Mucosa of stomach (tissue), 1 donor: Measurements from ENCODE around the gene TBL1X.
"Not testable (repeated sequence)": the region's sequence is repeated elsewhere in the genome, so short reads cannot be mapped to it uniquely, and the experiment has no call there.

Experiments used
- H3K27me3 ChIP-seq: one replicate; pipeline ENCODE4 v1.7.0; 2013; ENCODE audit warnings: mild to moderate bottlenecking, low read length; ENCODE audit not compliant: control insufficient read depth, insufficient read depth
- H3K36me3 ChIP-seq: one replicate; pipeline ENCODE4 v1.7.0; 2013; ENCODE audit warnings: low read length; ENCODE audit not compliant: control insufficient read depth, insufficient read depth
- H3K4me1 ChIP-seq: one replicate; pipeline ENCODE4 v1.7.0; 2013; ENCODE audit warnings: mild to moderate bottlenecking, low read length; ENCODE audit not compliant: control insufficient read depth, insufficient read depth
- H3K4me3 ChIP-seq: one replicate; pipeline ENCODE4 v1.7.0; 2013; ENCODE audit warnings: low read length
- H3K9ac ChIP-seq: one replicate; pipeline ENCODE4 v1.7.0; 2013; ENCODE audit warnings: mild to moderate bottlenecking, low read length, moderate library complexity
- H3K9me3 ChIP-seq: one replicate; pipeline ENCODE4 v1.7.0; 2013; ENCODE audit warnings: mild to moderate bottlenecking, low read length, moderate library complexity; ENCODE audit not compliant: control insufficient read depth
- donor health status: Pancreatic carcinoma.

TBL1X gene

GRCh38 chrX:9529223-9529622 is 64.4 kb downstream of the TBL1X start:
- H3K36me3 ChIP-seq: no peaks in the 10 kb centered on the region
- H3K4me3 ChIP-seq: no peak overlapping the region
- H3K9me3 ChIP-seq: no peaks in the 10 kb centered on the region
- no peaks in the 10 kb centered on the region for H3K27me3 ChIP-seq
- no peak overlapping the region for H3K9ac ChIP-seq
- H3K4me1 ChIP-seq: no peaks in the 10 kb centered on the region

GRCh38 chrX:9530848-9531274 is 66.0 kb downstream of the TBL1X start:
- no peaks in the 10 kb centered on the region for H3K36me3 ChIP-seq
- no peaks in the 10 kb centered on the region for H3K27me3 ChIP-seq
- H3K9me3 ChIP-seq: no peaks in the 10 kb centered on the region
- no peak overlapping the region for H3K4me3 ChIP-seq
- no peak overlapping the region for H3K9ac ChIP-seq
- H3K4me1 ChIP-seq: no peaks in the 10 kb centered on the region

- H3K9ac ChIP-seq: no peak overlapping the region
- H3K9me3 ChIP-seq: no peaks in the 10 kb centered on the region
- H3K4me3 ChIP-seq: no peak overlapping the region
- no peaks in the 10 kb centered on the region for H3K4me1 ChIP-seq
- no peaks in the 10 kb centered on the region for H3K27me3 ChIP-seq
- no peaks in the 10 kb centered on the region for H3K36me3 ChIP-seq
Observed at GRCh38 chrX:9532349-9532748, 67.5 kb downstream of the TBL1X start.

GRCh38 chrX:9533611-9534010 is 68.8 kb downstream of the TBL1X start:
- H3K4me1 ChIP-seq: peaks cover 6% of the 10 kb centered on the region

GRCh38 chrX:9534686-9535085 is 69.8 kb downstream of the TBL1X start:
- peaks cover 15% of the 10 kb centered on the region for H3K4me1 ChIP-seq
- no peak overlapping the region for H3K9ac ChIP-seq
- no peak overlapping the region for H3K4me3 ChIP-seq
- H3K27me3 ChIP-seq: no peaks in the 10 kb centered on the region
- H3K36me3 ChIP-seq: no peaks in the 10 kb centered on the region
- H3K9me3 ChIP-seq: no peaks in the 10 kb centered on the region

More at GRCh38 chrX:9533611-9534010, 68.8 kb downstream of the TBL1X start:
- Histone ChIP-seq H3K9ac (no peak overlapping the region), H3K9me3 (no peaks in the 10 kb centered on the region), H3K27me3 (no peaks in the 10 kb centered on the region), H3K4me3 (no peak overlapping the region), H3K36me3 (no peaks in the 10 kb centered on the region)

- Histone ChIP-seq H3K27me3 (no peaks in the 10 kb centered on the region), H3K36me3 (no peaks in the 10 kb centered on the region), H3K4me1 (peaks cover 15% of the 10 kb centered on the region), H3K4me3 (no peak overlapping the region), H3K9me3 (no peaks in the 10 kb centered on the region), H3K9ac (no peak overlapping the region)
Observed at GRCh38 chrX:9535101-9535500, 70.2 kb downstream of the TBL1X start.

GRCh38 chrX:9536156-9536555 is 71.3 kb downstream of the TBL1X start:
- not testable (repeated sequence) for H3K36me3 ChIP-seq, H3K9ac ChIP-seq, H3K9me3 ChIP-seq, H3K4me3 ChIP-seq, H3K27me3 ChIP-seq
- peaks cover 15% of the 10 kb centered on the region for H3K4me1 ChIP-seq

GRCh38 chrX:9537781-9538180 is 72.9 kb downstream of the TBL1X start:
- H3K4me1 ChIP-seq: peaks cover 15% of the 10 kb centered on the region
- H3K4me3 ChIP-seq: no peak overlapping the region
- no peaks in the 10 kb centered on the region for H3K27me3 ChIP-seq
- H3K9me3 ChIP-seq: no peaks in the 10 kb centered on the region
- no peak overlapping the region for H3K9ac ChIP-seq
- H3K36me3 ChIP-seq: no peaks in the 10 kb centered on the region

GRCh38 chrX:9538544-9539045 is 73.7 kb downstream of the TBL1X start:
- Histone ChIP-seq H3K4me1 (peaks cover 15% of the 10 kb centered on the region), H3K27me3 (no peaks in the 10 kb centered on the region), H3K4me3 (no peak overlapping the region), H3K9ac (no peak overlapping the region), H3K9me3 (no peaks in the 10 kb centered on the region), H3K36me3 (no peaks in the 10 kb centered on the region)

GRCh38 chrX:9539605-9540387 is 74.9 kb downstream of the TBL1X start:
- H3K4me1 ChIP-seq: peaks cover 15% of the 10 kb centered on the region
- no peaks in the 10 kb centered on the region for H3K9me3 ChIP-seq
- H3K4me3 ChIP-seq: no peak overlapping the region
- no peaks in the 10 kb centered on the region for H3K36me3 ChIP-seq
- no peak overlapping the region for H3K9ac ChIP-seq
- no peaks in the 10 kb centered on the region for H3K27me3 ChIP-seq

- Histone ChIP-seq H3K4me1 (peaks cover 15% of the 10 kb centered on the region), H3K9ac (no peak overlapping the region), H3K27me3 (no peaks in the 10 kb centered on the region), H3K9me3 (no peaks in the 10 kb centered on the region), H3K4me3 (no peak overlapping the region), H3K36me3 (no peaks in the 10 kb centered on the region)
Observed at GRCh38 chrX:9542106-9542760, 77.4 kb downstream of the TBL1X start.

GRCh38 chrX:9542761-9543111 is 77.9 kb downstream of the TBL1X start:
- Histone ChIP-seq H3K9me3 (no peaks in the 10 kb centered on the region), H3K4me3 (no peak overlapping the region), H3K9ac (no peak overlapping the region), H3K36me3 (no peaks in the 10 kb centered on the region), H3K27me3 (no peaks in the 10 kb centered on the region), H3K4me1 (peaks cover 15% of the 10 kb centered on the region)
